GM10248 (cell line): ENCODE measurements around the gene SETDB1.

ENCODE experiments used
- CTCF ChIA-PET: fragments of 300-600 bp; sonication (Branson Sonifier 250); formaldehyde crosslinking; extraction: SDS; loops from one replicate; lab custom pipeline; 2021; ENCODE audit warnings: antibody characterized with exemption; lab: Yijun Ruan, JAX
- POLR2A ChIA-PET: fragments of 350-650 bp; sonication (Branson Sonifier 250); formaldehyde crosslinking; extraction: SDS; loops from one replicate; lab custom pipeline; 2020; ENCODE audit warnings: antibody characterized with exemption; lab: Yijun Ruan, JAX
- DNase-seq: peaks from one replicate; pipeline ENCODE4 v3.0.0; 2012; ENCODE audit errors: extremely low spot score
- CTCF ChIP-seq: IDR thresholded peaks from 2 replicates; pipeline ENCODE4 v1.5.1; 2012; ENCODE audit warnings: mild to moderate bottlenecking, low read depth; ENCODE audit errors: extremely low read depth, missing control alignments, control extremely low read depth

Gene SETDB1

GRCh38 chr1:151008244-151009205, 82.4 kb downstream of the SETDB1 start, which contains the start of gene PRUNE1:
TSS of gene PRUNE1 (plus strand) at chr1:151008449. CDS start at chr1:151008633, 184 bp downstream.
- POLR2A ChIA-PET: no interaction called here

GRCh38 chr1:151009206-151009587, 83.0 kb downstream of the SETDB1 start:
- CTCF ChIA-PET: interaction anchor here (3.4 kb wide), 1 partner anchor 13 kb away, joined by 9 read pairs; no protein-coding TSS in a partner anchor
- no peak for DNase-seq
- POLR2A ChIA-PET: no interaction called here
- TF ChIP-seq CTCF: no peak

More at GRCh38 chr1:151008244-151009205, 82.4 kb downstream of the SETDB1 start, which contains the start of gene PRUNE1:
- peak; percentile 99 for DNase-seq
- CTCF ChIA-PET: interaction anchor here (3.4 kb wide), 1 partner anchor 13 kb away, joined by 9 read pairs; no protein-coding TSS in a partner anchor
- no peak for TF ChIP-seq CTCF

- TF ChIP-seq CTCF: no peak
- ChIA-PET CTCF (interaction anchor here (3.4 kb wide), 1 partner anchor 14 kb away, joined by 9 read pairs; no protein-coding TSS in a partner anchor), POLR2A (no interaction called here)
- DNase-seq: no peak
These were observed 83.6 kb downstream of the SETDB1 start for GRCh38 chr1:151009674-151010345.

GRCh38 chr1:151010346-151010726, 84.2 kb downstream of the SETDB1 start:
- POLR2A ChIA-PET: no interaction called here
- TF ChIP-seq CTCF: no peak
- CTCF ChIA-PET: interaction anchor here (3.4 kb wide), 1 partner anchor 14 kb away, joined by 9 read pairs; no protein-coding TSS in a partner anchor
- DNase-seq: no peak

GRCh38 chr1:151011154-151011850, 85.1 kb downstream of the SETDB1 start:
- POLR2A ChIA-PET: no interaction called here

More at GRCh38 chr1:151011154-151011850, 85.1 kb downstream of the SETDB1 start:
- no peak for TF ChIP-seq CTCF
- DNase-seq: no peak
- CTCF ChIA-PET: interaction anchor here (1.0 to 3.4 kb wide), 4 partner anchors 11 to 145 kb away, joined by 3 to 12 read pairs (median 7); partner anchors contain the start of gene TNFAIP8L2
